Breast epithelium (tissue), 3 donors: ENCODE measurements around the gene MSL1.

Experiments used
- POLR2A ChIP-seq: fragments of 450-650 bp; IDR thresholded peaks from one replicate; pipeline ENCODE4 v1.6.1; 2016; ENCODE audit warnings: antibody characterized with exemption, mild to moderate bottlenecking, moderate library complexity
- POLR2AphosphoS5 ChIP-seq, 3 donors: sonication (generic); formaldehyde crosslinking; IDR thresholded peaks; one replicate each; pipeline ENCODE4 v1.6.1; 2017; ENCODE audit warnings: antibody characterized with exemption in 3 of 3
- TF ChIP-seq, protein P1 (sequence below), 3 donors: fragments of 450-650 bp; IDR thresholded peaks; one replicate each; pipeline ENCODE4 v1.5.1; 2016 to 2017; ENCODE audit warnings: antibody characterized with exemption in 3 of 3, mild to moderate bottlenecking in 3 of 3, moderate library complexity in 3 of 3

DNA sequence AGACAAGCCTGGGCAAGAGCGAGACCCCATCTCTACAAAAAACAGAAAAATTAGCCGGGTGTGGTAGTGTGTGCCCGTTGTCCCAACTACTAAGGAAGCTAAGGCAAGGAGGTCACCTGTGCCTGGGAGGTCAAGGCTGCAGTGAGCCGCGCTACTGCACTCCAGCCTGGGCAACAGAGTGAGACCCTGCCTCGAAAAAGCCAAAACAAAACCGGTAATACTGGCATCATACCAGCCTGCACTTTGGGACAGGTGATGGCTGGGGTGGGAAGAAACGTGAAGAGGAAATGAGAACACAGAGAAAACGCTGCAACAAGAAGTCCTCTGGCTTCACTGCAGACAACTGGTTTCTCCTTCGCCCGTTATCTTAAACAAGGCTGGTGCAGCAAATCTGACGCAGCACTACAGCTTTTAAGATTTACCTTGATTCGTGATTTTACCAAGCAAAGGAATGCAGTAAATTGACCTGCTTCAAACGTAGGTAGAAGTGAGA lies 17.8 kb downstream of the MSL1 start:
- TF ChIP-seq, protein P1, sequence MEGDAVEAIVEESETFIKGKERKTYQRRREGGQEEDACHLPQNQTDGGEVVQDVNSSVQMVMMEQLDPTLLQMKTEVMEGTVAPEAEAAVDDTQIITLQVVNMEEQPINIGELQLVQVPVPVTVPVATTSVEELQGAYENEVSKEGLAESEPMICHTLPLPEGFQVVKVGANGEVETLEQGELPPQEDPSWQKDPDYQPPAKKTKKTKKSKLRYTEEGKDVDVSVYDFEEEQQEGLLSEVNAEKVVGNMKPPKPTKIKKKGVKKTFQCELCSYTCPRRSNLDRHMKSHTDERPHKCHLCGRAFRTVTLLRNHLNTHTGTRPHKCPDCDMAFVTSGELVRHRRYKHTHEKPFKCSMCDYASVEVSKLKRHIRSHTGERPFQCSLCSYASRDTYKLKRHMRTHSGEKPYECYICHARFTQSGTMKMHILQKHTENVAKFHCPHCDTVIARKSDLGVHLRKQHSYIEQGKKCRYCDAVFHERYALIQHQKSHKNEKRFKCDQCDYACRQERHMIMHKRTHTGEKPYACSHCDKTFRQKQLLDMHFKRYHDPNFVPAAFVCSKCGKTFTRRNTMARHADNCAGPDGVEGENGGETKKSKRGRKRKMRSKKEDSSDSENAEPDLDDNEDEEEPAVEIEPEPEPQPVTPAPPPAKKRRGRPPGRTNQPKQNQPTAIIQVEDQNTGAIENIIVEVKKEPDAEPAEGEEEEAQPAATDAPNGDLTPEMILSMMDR (IDR thresholded peaks at IDR 0.05) = no peak
- TF ChIP-seq POLR2A (no peak), POLR2AphosphoS5 (IDR thresholded peaks at IDR 0.05) (no peak)
